ENCODE data around the gene PSMD12.
"Not testable (repeated sequence)": the region's sequence is repeated elsewhere in the genome, so short reads cannot be mapped to it uniquely, and the experiment has no call there.

PSMD12 gene

GRCh38 chr17:67359960-67360791 is 6.2 kb downstream of the PSMD12 start:
- Histone ChIP-seq H3K27me3 (replicated peaks; ENCODE audit: control insufficient read depth, insufficient read depth, low read length, poor library complexity, severe bottlenecking) (no peaks in the 10 kb centered on the region), H3K36me3 (ENCODE audit: control insufficient read depth, insufficient read depth, low read length) (peaks cover 27% of the 10 kb centered on the region), H3K4me1 (ENCODE audit: control insufficient read depth, insufficient read depth, low read length, poor library complexity, severe bottlenecking) (peaks cover 30% of the 10 kb centered on the region), H3K9me3 (ENCODE audit: control insufficient read depth, low read length) (no peaks in the 10 kb centered on the region), H3K4me3 (ENCODE audit: insufficient read depth, low read depth, low read length, poor library complexity, severe bottlenecking) (no peak overlapping the region), H3K27ac (ENCODE audit: insufficient read depth, low read length, poor library complexity, severe bottlenecking) (peak overlapping the region; percentile 38)
- peak; percentile 37 to 54 (median 39) for DNase-seq

- Histone ChIP-seq H3K4me3 (ENCODE audit: insufficient read depth, low read depth, low read length, poor library complexity, severe bottlenecking) (no peak overlapping the region), H3K27ac (ENCODE audit: insufficient read depth, low read length, poor library complexity, severe bottlenecking) (no peak overlapping the region), H3K9me3 (ENCODE audit: control insufficient read depth, low read length) (no peaks in the 10 kb centered on the region), H3K27me3 (replicated peaks; ENCODE audit: control insufficient read depth, insufficient read depth, low read length, poor library complexity, severe bottlenecking) (no peaks in the 10 kb centered on the region), H3K36me3 (ENCODE audit: control insufficient read depth, insufficient read depth, low read length) (peaks cover 41% of the 10 kb centered on the region), H3K4me1 (ENCODE audit: control insufficient read depth, insufficient read depth, low read length, poor library complexity, severe bottlenecking) (peaks cover 18% of the 10 kb centered on the region)
- DNase-seq = no peak
Measured at GRCh38 chr17:67358612-67359011, 7.8 kb downstream of the PSMD12 start.

- no peak for DNase-seq
- H3K36me3 ChIP-seq (ENCODE audit: control insufficient read depth, insufficient read depth, low read length) = peaks cover 67% of the 10 kb centered on the region
- no peak overlapping the region for H3K27ac ChIP-seq (ENCODE audit: insufficient read depth, low read length, poor library complexity, severe bottlenecking)
- H3K4me3 ChIP-seq (ENCODE audit: insufficient read depth, low read depth, low read length, poor library complexity, severe bottlenecking) = no peak overlapping the region
- H3K9me3 ChIP-seq (ENCODE audit: control insufficient read depth, low read length) = no peaks in the 10 kb centered on the region
- H3K27me3 ChIP-seq (replicated peaks; ENCODE audit: control insufficient read depth, insufficient read depth, low read length, poor library complexity, severe bottlenecking) = no peaks in the 10 kb centered on the region
- H3K4me1 ChIP-seq (ENCODE audit: control insufficient read depth, insufficient read depth, low read length, poor library complexity, severe bottlenecking) = peaks cover 6% of the 10 kb centered on the region
Measured at GRCh38 chr17:67353929-67354574, 12.3 kb downstream of the PSMD12 start.

- Histone ChIP-seq H3K27ac (ENCODE audit: insufficient read depth, low read length, poor library complexity, severe bottlenecking) (no peak overlapping the region), H3K27me3 (replicated peaks; ENCODE audit: control insufficient read depth, insufficient read depth, low read length, poor library complexity, severe bottlenecking) (no peaks in the 10 kb centered on the region), H3K36me3 (ENCODE audit: control insufficient read depth, insufficient read depth, low read length) (peaks cover 76% of the 10 kb centered on the region), H3K4me1 (ENCODE audit: control insufficient read depth, insufficient read depth, low read length, poor library complexity, severe bottlenecking) (no peaks in the 10 kb centered on the region), H3K4me3 (ENCODE audit: insufficient read depth, low read depth, low read length, poor library complexity, severe bottlenecking) (no peak overlapping the region), H3K9me3 (ENCODE audit: control insufficient read depth, low read length) (no peaks in the 10 kb centered on the region)
- DNase-seq = no peak
Measured at GRCh38 chr17:67353161-67353560, 13.2 kb downstream of the PSMD12 start.

GRCh38 chr17:67349420-67349819 is 17.0 kb downstream of the PSMD12 start:
- Histone ChIP-seq H3K9me3 (ENCODE audit: control insufficient read depth, low read length) (no peaks in the 10 kb centered on the region), H3K4me3 (ENCODE audit: insufficient read depth, low read depth, low read length, poor library complexity, severe bottlenecking) (no peak overlapping the region), H3K36me3 (ENCODE audit: control insufficient read depth, insufficient read depth, low read length) (peaks cover 79% of the 10 kb centered on the region), H3K27ac (ENCODE audit: insufficient read depth, low read length, poor library complexity, severe bottlenecking) (no peak overlapping the region), H3K27me3 (replicated peaks; ENCODE audit: control insufficient read depth, insufficient read depth, low read length, poor library complexity, severe bottlenecking) (no peaks in the 10 kb centered on the region), H3K4me1 (ENCODE audit: control insufficient read depth, insufficient read depth, low read length, poor library complexity, severe bottlenecking) (no peaks in the 10 kb centered on the region)
- no peak for DNase-seq

- Histone ChIP-seq H3K9me3 (ENCODE audit: control insufficient read depth, low read length) (no peaks in the 10 kb centered on the region), H3K4me1 (ENCODE audit: control insufficient read depth, insufficient read depth, low read length, poor library complexity, severe bottlenecking) (no peaks in the 10 kb centered on the region), H3K27me3 (replicated peaks; ENCODE audit: control insufficient read depth, insufficient read depth, low read length, poor library complexity, severe bottlenecking) (no peaks in the 10 kb centered on the region), H3K27ac (ENCODE audit: insufficient read depth, low read length, poor library complexity, severe bottlenecking) (no peak overlapping the region), H3K36me3 (ENCODE audit: control insufficient read depth, insufficient read depth, low read length) (peaks cover 78% of the 10 kb centered on the region), H3K4me3 (ENCODE audit: insufficient read depth, low read depth, low read length, poor library complexity, severe bottlenecking) (no peak overlapping the region)
- DNase-seq = no peak
Measured at GRCh38 chr17:67347826-67348225, 18.6 kb downstream of the PSMD12 start.

GRCh38 chr17:67343237-67343636 is 23.1 kb downstream of the PSMD12 start:
- H3K4me1 ChIP-seq (ENCODE audit: control insufficient read depth, insufficient read depth, low read length, poor library complexity, severe bottlenecking) = no peaks in the 10 kb centered on the region
- H3K9me3 ChIP-seq (ENCODE audit: control insufficient read depth, low read length) = no peaks in the 10 kb centered on the region
- no peak overlapping the region for H3K27ac ChIP-seq (ENCODE audit: insufficient read depth, low read length, poor library complexity, severe bottlenecking)
- no peak for DNase-seq
- H3K4me3 ChIP-seq (ENCODE audit: insufficient read depth, low read depth, low read length, poor library complexity, severe bottlenecking) = no peak overlapping the region
- H3K36me3 ChIP-seq (ENCODE audit: control insufficient read depth, insufficient read depth, low read length) = peaks cover 79% of the 10 kb centered on the region
- no peaks in the 10 kb centered on the region for H3K27me3 ChIP-seq (replicated peaks; ENCODE audit: control insufficient read depth, insufficient read depth, low read length, poor library complexity, severe bottlenecking)

- peaks cover 38% of the 10 kb centered on the region for H3K36me3 ChIP-seq (ENCODE audit: control insufficient read depth, insufficient read depth, low read length)
- H3K27ac ChIP-seq (ENCODE audit: insufficient read depth, low read length, poor library complexity, severe bottlenecking); DNase-seq; H3K4me1 ChIP-seq (ENCODE audit: control insufficient read depth, insufficient read depth, low read length, poor library complexity, severe bottlenecking); H3K4me3 ChIP-seq (ENCODE audit: insufficient read depth, low read depth, low read length, poor library complexity, severe bottlenecking); H3K27me3 ChIP-seq (replicated peaks; ENCODE audit: control insufficient read depth, insufficient read depth, low read length, poor library complexity, severe bottlenecking); H3K9me3 ChIP-seq (ENCODE audit: control insufficient read depth, low read length): not testable (repeated sequence)
Measured at GRCh38 chr17:67338353-67338752, 28.0 kb downstream of the PSMD12 start.

GRCh38 chr17:67336859-67337258 is 29.5 kb downstream of the PSMD12 start:
- Histone ChIP-seq H3K9me3 (ENCODE audit: control insufficient read depth, low read length) (no peaks in the 10 kb centered on the region), H3K4me1 (ENCODE audit: control insufficient read depth, insufficient read depth, low read length, poor library complexity, severe bottlenecking) (no peaks in the 10 kb centered on the region), H3K36me3 (ENCODE audit: control insufficient read depth, insufficient read depth, low read length) (peaks cover 23% of the 10 kb centered on the region), H3K27ac (ENCODE audit: insufficient read depth, low read length, poor library complexity, severe bottlenecking) (no peak overlapping the region), H3K27me3 (replicated peaks; ENCODE audit: control insufficient read depth, insufficient read depth, low read length, poor library complexity, severe bottlenecking) (no peaks in the 10 kb centered on the region), H3K4me3 (ENCODE audit: insufficient read depth, low read depth, low read length, poor library complexity, severe bottlenecking) (no peak overlapping the region)
- no peak for DNase-seq

GRCh38 chr17:67335245-67335835 is 31.0 kb downstream of the PSMD12 start:
- Histone ChIP-seq H3K36me3 (ENCODE audit: control insufficient read depth, insufficient read depth, low read length) (peaks cover 8% of the 10 kb centered on the region), H3K9me3 (ENCODE audit: control insufficient read depth, low read length) (no peaks in the 10 kb centered on the region), H3K4me1 (ENCODE audit: control insufficient read depth, insufficient read depth, low read length, poor library complexity, severe bottlenecking) (no peaks in the 10 kb centered on the region), H3K27me3 (replicated peaks; ENCODE audit: control insufficient read depth, insufficient read depth, low read length, poor library complexity, severe bottlenecking) (no peaks in the 10 kb centered on the region), H3K4me3 (ENCODE audit: insufficient read depth, low read depth, low read length, poor library complexity, severe bottlenecking) (no peak overlapping the region), H3K27ac (ENCODE audit: insufficient read depth, low read length, poor library complexity, severe bottlenecking) (no peak overlapping the region)
- no peak for DNase-seq
